Osteoblast (primary cell): Measurements from ENCODE around the gene EN1. TPM values are rescaled to one million over a fixed set of nuclear protein-coding genes. Genes with fewer than 3 reads are reported as not detected.
A peak's percentile ranks its signal among the peaks of the same experiment; 100 is the strongest.

Experiments used
- DNase-seq: peaks from one replicate; pipeline ENCODE4 v3.0.0; 2011; ENCODE audit warnings: low spot score, mixed read lengths; ENCODE audit not compliant: insufficient read length; ENCODE audit errors: missing footprints
- H2AFZ ChIP-seq: 2 replicates; pipeline ENCODE4 v1.6.0; 2011; ENCODE audit warnings: mild to moderate bottlenecking, low read length
- H3K27ac ChIP-seq: 2 replicates; pipeline ENCODE4 v1.5.1; 2011; ENCODE audit warnings: mild to moderate bottlenecking, low read depth, low read length, moderate library complexity
- H3K27me3 ChIP-seq: 2 replicates; pipeline ENCODE4 v1.6.0; 2012; ENCODE audit warnings: mild to moderate bottlenecking, control low read depth, inconsistent platforms, low read length, moderate library complexity; ENCODE audit not compliant: insufficient read depth
- H3K36me3 ChIP-seq: 2 replicates; pipeline ENCODE4 v1.5.1; 2011; ENCODE audit warnings: mild to moderate bottlenecking, low read length, control low read depth, moderate library complexity; ENCODE audit not compliant: insufficient read depth
- H3K4me1 ChIP-seq: 2 replicates; pipeline ENCODE4 v1.5.1; 2011; ENCODE audit warnings: mild to moderate bottlenecking, low read length, control low read depth, moderate library complexity; ENCODE audit not compliant: insufficient read depth
- H3K4me2 ChIP-seq: 2 replicates; pipeline ENCODE4 v1.6.0; 2011; ENCODE audit warnings: mild to moderate bottlenecking, low read length; ENCODE audit not compliant: insufficient read depth
- H3K4me3 ChIP-seq: fragments of 200-600 bp; sonication (generic); 3 replicates; pipeline ENCODE4 v1.5.1; 2012; ENCODE audit warnings: mild to moderate bottlenecking, low read length, inconsistent platforms; ENCODE audit not compliant: insufficient read depth
- H3K79me2 ChIP-seq: 2 replicates; pipeline ENCODE4 v1.6.0; 2012; ENCODE audit warnings: mild to moderate bottlenecking, low read length, control low read depth, inconsistent platforms; ENCODE audit not compliant: insufficient read depth
- H3K9me3 ChIP-seq: 2 replicates; pipeline ENCODE4 v1.5.1; 2011; ENCODE audit warnings: low read depth, low read length, control low read depth
- H4K20me1 ChIP-seq: 2 replicates; pipeline ENCODE4 v1.6.0; 2012; ENCODE audit warnings: mild to moderate bottlenecking, low read length, control low read depth; ENCODE audit not compliant: insufficient read depth
- total RNA-seq: library from RNA; depleted of rRNA; stranded (reverse); fragments of >200 nt; gene quantifications from 2 replicates; pipeline ENCODE4 v1.2.3, GENCODE V29; 2012
- TF ChIP-seq, protein P1 (sequence below): IDR thresholded peaks from 2 replicates; pipeline ENCODE4 v1.5.1; 2011; ENCODE audit warnings: mild to moderate bottlenecking, low read depth, low read length, moderate library complexity; ENCODE audit errors: extremely low read depth

Gene EN1
- total RNA-seq, 1 donor = 0.72 TPM

DNA sequence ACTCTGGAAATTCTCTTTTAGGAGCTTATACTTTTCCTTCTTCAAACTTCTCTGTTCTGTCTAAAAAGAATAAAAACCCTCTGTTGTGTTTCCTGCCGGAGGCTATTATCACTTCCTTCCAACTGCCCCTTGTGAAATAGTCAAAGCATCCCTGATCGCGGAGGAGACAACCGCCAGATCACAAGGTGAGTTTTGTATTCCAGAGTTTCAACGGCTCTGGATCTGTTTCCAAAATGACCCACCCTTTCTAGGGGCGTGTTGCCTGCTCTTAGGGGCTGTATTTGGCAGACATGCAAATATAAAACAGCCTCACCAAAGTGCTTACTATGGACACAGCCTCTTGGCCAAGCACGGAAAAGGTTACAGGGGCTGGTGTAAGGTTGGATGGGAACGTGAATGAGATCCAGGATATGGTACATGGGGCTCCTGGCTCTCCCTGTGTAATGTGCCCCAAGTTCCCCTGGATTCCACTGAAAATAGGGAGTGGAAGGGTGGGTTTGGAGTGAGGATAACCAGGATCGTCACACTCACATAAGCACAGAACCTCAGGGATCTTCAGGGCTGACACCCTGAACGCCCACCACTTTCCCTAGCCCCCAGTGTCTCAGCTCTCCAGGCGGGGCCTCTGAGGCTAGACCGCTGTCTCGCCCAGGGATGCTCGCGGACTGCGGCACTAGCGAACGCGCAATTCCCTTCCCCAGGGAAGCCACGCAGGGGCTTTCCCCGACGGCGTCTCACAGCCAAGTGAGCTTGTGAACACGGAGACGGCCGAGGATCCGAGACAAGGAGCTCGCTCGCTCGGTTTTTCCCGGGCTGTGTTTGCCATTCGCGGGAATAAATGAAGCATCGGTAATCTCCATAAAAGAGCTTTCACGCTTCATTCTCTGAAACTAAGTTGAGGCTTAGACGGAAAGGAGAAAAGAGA, 14.4 kb downstream of the EN1 start:
- H2AFZ ChIP-seq = no peak overlapping the region
- H3K27me3 ChIP-seq = peaks cover 55% of the 10 kb centered on the region
- no peak overlapping the region for H3K27ac ChIP-seq
- H3K79me2 ChIP-seq = no peaks in the 10 kb centered on the region
- no peak overlapping the region for H3K4me3 ChIP-seq
- H3K4me1 ChIP-seq = peaks cover 6% of the 10 kb centered on the region
- no peaks in the 10 kb centered on the region for H3K36me3 ChIP-seq
- no peak overlapping the region for H3K4me2 ChIP-seq
- H3K9me3 ChIP-seq = no peaks in the 10 kb centered on the region
- TF ChIP-seq, protein P1, sequence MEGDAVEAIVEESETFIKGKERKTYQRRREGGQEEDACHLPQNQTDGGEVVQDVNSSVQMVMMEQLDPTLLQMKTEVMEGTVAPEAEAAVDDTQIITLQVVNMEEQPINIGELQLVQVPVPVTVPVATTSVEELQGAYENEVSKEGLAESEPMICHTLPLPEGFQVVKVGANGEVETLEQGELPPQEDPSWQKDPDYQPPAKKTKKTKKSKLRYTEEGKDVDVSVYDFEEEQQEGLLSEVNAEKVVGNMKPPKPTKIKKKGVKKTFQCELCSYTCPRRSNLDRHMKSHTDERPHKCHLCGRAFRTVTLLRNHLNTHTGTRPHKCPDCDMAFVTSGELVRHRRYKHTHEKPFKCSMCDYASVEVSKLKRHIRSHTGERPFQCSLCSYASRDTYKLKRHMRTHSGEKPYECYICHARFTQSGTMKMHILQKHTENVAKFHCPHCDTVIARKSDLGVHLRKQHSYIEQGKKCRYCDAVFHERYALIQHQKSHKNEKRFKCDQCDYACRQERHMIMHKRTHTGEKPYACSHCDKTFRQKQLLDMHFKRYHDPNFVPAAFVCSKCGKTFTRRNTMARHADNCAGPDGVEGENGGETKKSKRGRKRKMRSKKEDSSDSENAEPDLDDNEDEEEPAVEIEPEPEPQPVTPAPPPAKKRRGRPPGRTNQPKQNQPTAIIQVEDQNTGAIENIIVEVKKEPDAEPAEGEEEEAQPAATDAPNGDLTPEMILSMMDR = no peak
- no peak for DNase-seq
- H4K20me1 ChIP-seq = no peaks in the 10 kb centered on the region

DNA sequence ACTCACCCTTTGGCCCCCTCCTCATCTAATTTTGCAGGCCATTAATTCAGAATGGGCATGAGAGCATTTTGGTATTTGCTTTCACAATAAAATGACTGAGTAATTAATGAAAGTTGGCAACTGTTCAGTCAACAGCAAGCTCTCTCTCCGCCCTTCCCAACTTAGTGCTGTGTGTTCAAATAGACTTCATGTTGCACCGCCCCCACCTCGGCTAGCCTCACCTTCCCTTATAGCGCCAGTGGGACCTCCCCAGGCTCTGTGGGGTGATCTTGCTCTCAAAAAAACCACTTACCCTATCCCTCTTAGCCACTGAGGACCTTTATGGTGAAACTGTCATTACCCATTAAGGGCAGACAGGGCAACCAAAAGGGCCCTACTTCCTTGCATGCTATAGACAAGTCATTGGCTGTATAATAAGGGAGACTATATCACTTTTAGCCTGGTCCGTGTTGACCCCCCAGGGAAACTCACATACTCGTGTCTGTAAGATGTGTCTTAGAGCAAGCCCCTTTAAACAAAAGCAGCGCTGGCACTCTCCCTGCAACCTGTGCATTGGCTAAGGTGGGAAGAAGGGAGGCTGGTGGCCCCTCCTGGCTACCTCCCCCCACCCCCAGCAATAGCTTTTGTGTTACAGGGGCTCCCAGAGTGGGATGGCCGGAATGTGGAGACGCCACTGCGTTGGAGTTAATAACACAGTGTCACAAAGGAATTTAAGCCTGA, 15.2 kb downstream of the EN1 start:
- H3K4me2 ChIP-seq = no peak overlapping the region
- H3K4me1 ChIP-seq = peaks cover 6% of the 10 kb centered on the region
- H3K79me2 ChIP-seq = no peaks in the 10 kb centered on the region
- no peak overlapping the region for H2AFZ ChIP-seq
- H3K4me3 ChIP-seq = no peak overlapping the region
- H3K27ac ChIP-seq = no peak overlapping the region
- no peak for DNase-seq
- peaks cover 57% of the 10 kb centered on the region for H3K27me3 ChIP-seq
- H4K20me1 ChIP-seq = no peaks in the 10 kb centered on the region
- H3K9me3 ChIP-seq = no peaks in the 10 kb centered on the region
- TF ChIP-seq, protein P1 = no peak
- no peaks in the 10 kb centered on the region for H3K36me3 ChIP-seq

DNA sequence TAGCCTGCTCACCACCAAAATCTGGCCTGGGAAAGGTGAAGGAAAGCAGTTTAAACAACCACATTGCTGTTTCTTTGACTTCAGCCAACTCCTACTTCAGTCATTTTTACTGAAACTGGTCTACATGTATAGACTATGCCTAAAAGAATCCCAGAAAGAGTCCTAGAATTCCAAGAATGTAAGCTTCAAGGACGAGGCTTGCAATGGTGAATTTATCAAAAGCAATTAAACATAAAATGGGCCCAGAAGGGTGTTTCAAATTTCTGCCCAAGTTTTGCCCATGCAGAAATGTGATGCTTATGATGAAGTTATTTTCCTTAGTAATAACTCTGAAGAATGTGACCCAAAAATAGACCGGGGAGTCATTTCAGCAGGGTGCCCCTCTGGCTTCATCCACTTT, 16.6 kb downstream of the EN1 start:
- Histone ChIP-seq H3K9me3 (no peaks in the 10 kb centered on the region), H3K4me2 (no peak overlapping the region), H3K4me1 (peaks cover 5% of the 10 kb centered on the region), H3K27me3 (peaks cover 43% of the 10 kb centered on the region), H4K20me1 (no peaks in the 10 kb centered on the region), H2AFZ (no peak overlapping the region), H3K79me2 (no peaks in the 10 kb centered on the region), H3K27ac (no peak overlapping the region), H3K4me3 (no peak overlapping the region), H3K36me3 (no peaks in the 10 kb centered on the region)
- TF ChIP-seq, protein P1 = no peak
- DNase-seq = no peak

DNA sequence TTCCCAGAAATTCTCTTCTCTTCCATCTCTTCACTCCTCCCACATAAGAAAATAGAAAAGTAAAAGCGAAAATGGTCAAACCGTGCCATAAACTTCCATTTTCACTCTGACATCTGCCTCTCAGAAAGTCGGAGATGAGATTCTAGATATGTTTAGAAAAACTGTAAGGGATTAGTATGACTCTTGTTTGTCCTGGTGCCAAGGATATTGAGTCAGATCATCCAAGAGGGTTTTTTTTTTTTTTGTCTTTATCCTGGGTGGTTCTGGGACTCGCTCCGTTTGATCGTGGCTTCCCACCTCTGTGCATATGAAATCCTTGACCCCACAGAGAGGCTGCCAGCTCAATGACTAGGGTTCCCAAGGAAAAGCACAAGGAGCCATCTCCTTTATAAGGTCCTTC, 17.3 kb downstream of the EN1 start:
- no peaks in the 10 kb centered on the region for H3K36me3 ChIP-seq
- no peak overlapping the region for H2AFZ ChIP-seq
- H3K4me3 ChIP-seq = no peak overlapping the region
- no peaks in the 10 kb centered on the region for H3K79me2 ChIP-seq
- peaks cover 40% of the 10 kb centered on the region for H3K27me3 ChIP-seq
- H4K20me1 ChIP-seq = no peaks in the 10 kb centered on the region
- H3K9me3 ChIP-seq = no peaks in the 10 kb centered on the region
- peak overlapping the region; percentile 41 for H3K4me2 ChIP-seq
- H3K27ac ChIP-seq = no peak overlapping the region
- no peak for DNase-seq
- H3K4me1 ChIP-seq = peaks cover 3% of the 10 kb centered on the region
- TF ChIP-seq, protein P1 = no peak
